ENCODE data around the gene PRPF40B. TPM values are rescaled to one million over a fixed set of nuclear protein-coding genes. Genes with fewer than 3 reads are reported as not detected.
A peak's percentile ranks its signal among the peaks of the same experiment; 100 is the strongest.

The PRPF40B gene
- total and polyA plus RNA-seq, 11 donors: 12.0 to 25.5 (median 20.9) TPM

- Histone ChIP-seq H3K36me3 (peaks cover 0 to 50% (median 23%) of the 10 kb centered on the region in 9 donors), H3K27ac (no peak overlapping the region), H3K4me1 (peaks cover 0 to 19% (median 14%) of the 10 kb centered on the region in 12 donors), H3K9me3 (no peaks in the 10 kb centered on the region), H3K27me3 (no peaks in the 10 kb centered on the region), H3K4me3 (no peak overlapping the region)
- TF ChIP-seq POLR2A (IDR thresholded peaks at IDR 0.05) (no peak), CTCF (IDR thresholded peaks at IDR 0.05) (no peak)
- 83 to 87% (median 84%) methylated on average over 9 of the region's 9 CpGs for WGBS, 4 donors
- no peak for ATAC-seq
- DNase-seq: peak in 1 of 5 donors; percentile 25
- intact Hi-C loops (cut with DNase I): loop anchor here in 1 of 10 donors (10.0 kb wide), 1 partner anchor 210 kb away; the partner anchor contains the start of gene BCDIN3D
These were observed 11.7 kb downstream of the PRPF40B start for GRCh38 chr12:49635036-49635435.

- Histone ChIP-seq H3K36me3 (peaks cover 0 to 56% (median 27%) of the 10 kb centered on the region in 9 donors), H3K27me3 (no peaks in the 10 kb centered on the region), H3K27ac (peak overlapping the region in 1 of 12 donors; percentile 1), H3K9me3 (no peaks in the 10 kb centered on the region), H3K4me1 (peaks cover 0 to 19% (median 14%) of the 10 kb centered on the region in 12 donors), H3K4me3 (no peak overlapping the region)
- DNase-seq: peak in 1 of 5 donors; percentile 58
- no peak for ATAC-seq
- 75 to 100% (median 93%) methylated on average over 2 to 4 of the region's 4 CpGs for WGBS, 4 donors
- TF ChIP-seq CTCF (IDR thresholded peaks at IDR 0.05) (no peak), POLR2A (IDR thresholded peaks at IDR 0.05) (no peak)
- intact Hi-C loops (cut with DNase I): loop anchor here in 3 of 10 donors (2.0 to 10.0 kb wide), 2 partner anchors 73 to 209 kb away; partner anchors contain the start of gene BCDIN3D (in 1 of the 3)
These were observed 12.3 kb downstream of the PRPF40B start for GRCh38 chr12:49635656-49636055.

GRCh38 chr12:49636574-49636973, 13.2 kb downstream of the PRPF40B start:
- TF ChIP-seq POLR2A (IDR thresholded peaks at IDR 0.05): no peak
- TF ChIP-seq CTCF (IDR thresholded peaks at IDR 0.05): no peak
- H3K9me3 ChIP-seq: no peaks in the 10 kb centered on the region
- intact Hi-C loops (cut with DNase I): loop anchor here in 3 of 10 donors (2.0 to 10.0 kb wide), 2 partner anchors 72 to 208 kb away; partner anchors contain the start of gene BCDIN3D (in 1 of the 3)
- peak overlapping the region in 3 of 12 donors; percentile 10 to 51 (median 32) for H3K27ac ChIP-seq
- no peak overlapping the region for H3K4me3 ChIP-seq
- 60 to 70% (median 62%) methylated on average over 13 of the region's 13 CpGs for WGBS, 4 donors
- DNase-seq: peak in 1 of 5 donors; percentile 51
- no peaks in the 10 kb centered on the region for H3K27me3 ChIP-seq
- ATAC-seq: peak in 2 of 4 donors; percentile 2 to 10
- H3K4me1 ChIP-seq: peaks cover 0 to 19% (median 14%) of the 10 kb centered on the region in 12 donors
- peaks cover 0 to 63% (median 33%) of the 10 kb centered on the region in 9 donors for H3K36me3 ChIP-seq

GRCh38 chr12:49636979-49637755, 13.8 kb downstream of the PRPF40B start:
- no peak overlapping the region for H3K4me3 ChIP-seq
- no peaks in the 10 kb centered on the region for H3K27me3 ChIP-seq
- DNase-seq: peak; percentile 47 to 65 (median 63)
- intact Hi-C loops (cut with DNase I): loop anchor here in 3 of 10 donors (2.0 to 10.0 kb wide), 2 partner anchors 72 to 208 kb away; partner anchors contain the start of gene BCDIN3D (in 1 of the 3)
- TF ChIP-seq POLR2A (IDR thresholded peaks at IDR 0.05): no peak
- peak; percentile 47 to 79 (median 62) for TF ChIP-seq CTCF (IDR thresholded peaks at IDR 0.05)
- peaks cover 0 to 63% (median 34%) of the 10 kb centered on the region in 9 donors for H3K36me3 ChIP-seq
- peak overlapping the region in 7 of 12 donors; percentile 4 to 55 (median 42) for H3K27ac ChIP-seq
- WGBS, 4 donors: 7 to 22% (median 17%) methylated on average over 8 to 9 of the region's 9 CpGs
- H3K9me3 ChIP-seq: no peaks in the 10 kb centered on the region
- H3K4me1 ChIP-seq: peaks cover 0 to 19% (median 14%) of the 10 kb centered on the region in 12 donors
- peak; percentile 65 to 81 (median 77) for ATAC-seq
